ENCODE results near the gene ATP6AP2.

GRCh38 chrX:40558590-40558989 lies 22.2 kb upstream of the ATP6AP2 start:
- TF ChIP-seq CTCF (IDR thresholded peaks at IDR 0.05) (no peak), POLR2A (IDR thresholded peaks at IDR 0.05) (no peak)

Data from thyroid gland (tissue), 4 donors.